ENCODE data around the gene EIF4G2.

DNA sequence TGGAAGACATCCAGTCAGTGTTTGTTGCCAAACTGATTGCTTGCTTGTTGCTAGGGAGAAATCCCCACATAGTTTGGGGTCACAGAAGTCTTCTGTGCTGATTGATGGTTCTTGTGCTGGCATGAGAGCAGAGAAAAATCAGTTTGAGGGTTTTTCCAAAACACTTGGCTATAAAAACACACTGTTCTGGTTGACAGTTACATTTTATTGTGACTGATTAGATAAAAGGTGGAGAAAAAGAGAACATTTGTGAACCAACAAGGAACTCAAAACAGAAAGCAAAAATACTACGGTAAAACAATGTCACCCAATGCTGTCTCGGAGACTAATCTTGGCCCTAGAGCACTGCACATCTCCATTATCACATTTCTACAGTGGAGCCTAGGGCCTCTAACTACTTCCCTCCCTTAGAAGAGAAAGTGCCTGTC is 14.4 kb upstream of the EIF4G2 start:
- TF ChIP-seq, protein P1, sequence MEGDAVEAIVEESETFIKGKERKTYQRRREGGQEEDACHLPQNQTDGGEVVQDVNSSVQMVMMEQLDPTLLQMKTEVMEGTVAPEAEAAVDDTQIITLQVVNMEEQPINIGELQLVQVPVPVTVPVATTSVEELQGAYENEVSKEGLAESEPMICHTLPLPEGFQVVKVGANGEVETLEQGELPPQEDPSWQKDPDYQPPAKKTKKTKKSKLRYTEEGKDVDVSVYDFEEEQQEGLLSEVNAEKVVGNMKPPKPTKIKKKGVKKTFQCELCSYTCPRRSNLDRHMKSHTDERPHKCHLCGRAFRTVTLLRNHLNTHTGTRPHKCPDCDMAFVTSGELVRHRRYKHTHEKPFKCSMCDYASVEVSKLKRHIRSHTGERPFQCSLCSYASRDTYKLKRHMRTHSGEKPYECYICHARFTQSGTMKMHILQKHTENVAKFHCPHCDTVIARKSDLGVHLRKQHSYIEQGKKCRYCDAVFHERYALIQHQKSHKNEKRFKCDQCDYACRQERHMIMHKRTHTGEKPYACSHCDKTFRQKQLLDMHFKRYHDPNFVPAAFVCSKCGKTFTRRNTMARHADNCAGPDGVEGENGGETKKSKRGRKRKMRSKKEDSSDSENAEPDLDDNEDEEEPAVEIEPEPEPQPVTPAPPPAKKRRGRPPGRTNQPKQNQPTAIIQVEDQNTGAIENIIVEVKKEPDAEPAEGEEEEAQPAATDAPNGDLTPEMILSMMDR (IDR thresholded peaks at IDR 0.05) = no peak
- TF ChIP-seq POLR2AphosphoS5 (IDR thresholded peaks at IDR 0.05) (no peak), POLR2A (IDR thresholded peaks at IDR 0.05) (no peak)
